ENCODE results near the gene TNF.

The TNF gene

GRCh38 chr6:31558631-31559500, 16.5 kb upstream of the TNF start:
- Histone ChIP-seq H4K20me1 (ENCODE audit: insufficient read depth) (no peaks in the 10 kb centered on the region), H3K4me1 (ENCODE audit: low read depth, poor library complexity, severe bottlenecking) (peaks cover 17% of the 10 kb centered on the region), H3K4me2 (no peak overlapping the region), H3K27ac (no peak overlapping the region), H3K9ac (no peak overlapping the region), H2AFZ (ENCODE audit: low read depth) (no peak overlapping the region), H3K36me3 (ENCODE audit: insufficient read depth) (no peaks in the 10 kb centered on the region), H3K4me3 (IDR thresholded peaks at IDR 0.05; ENCODE audit: insufficient read depth, low read depth, low read length) (no peak overlapping the region), H3K79me2 (ENCODE audit: insufficient read depth, low read depth) (no peaks in the 10 kb centered on the region), H3K27me3 (ENCODE audit: insufficient read depth, low read depth) (peaks cover 6% of the 10 kb centered on the region; the same call in 1 of the 2 replicates)
- TF ChIP-seq CTCF (conservative IDR thresholded peaks at IDR 0.05; ENCODE audit: low read depth, low read length), result no peak

GRCh38 chr6:31559606-31559957, 15.8 kb upstream of the TNF start:
- Histone ChIP-seq H3K9ac (no peak overlapping the region), H2AFZ (ENCODE audit: low read depth) (no peak overlapping the region), H3K27ac (no peak overlapping the region), H3K4me1 (ENCODE audit: low read depth, poor library complexity, severe bottlenecking) (peaks cover 17% of the 10 kb centered on the region), H3K27me3 (ENCODE audit: insufficient read depth, low read depth) (peaks cover 6% of the 10 kb centered on the region; the same call in 1 of the 2 replicates), H3K79me2 (ENCODE audit: insufficient read depth, low read depth) (no peaks in the 10 kb centered on the region), H3K36me3 (ENCODE audit: insufficient read depth) (no peaks in the 10 kb centered on the region), H4K20me1 (ENCODE audit: insufficient read depth) (no peaks in the 10 kb centered on the region), H3K4me2 (no peak overlapping the region), H3K4me3 (IDR thresholded peaks at IDR 0.05; ENCODE audit: insufficient read depth, low read depth, low read length) (no peak overlapping the region)
- no peak for TF ChIP-seq CTCF (conservative IDR thresholded peaks at IDR 0.05; ENCODE audit: low read depth, low read length)

- H3K9ac ChIP-seq, result no peak overlapping the region
Measured at GRCh38 chr6:31559958-31560696, 15.2 kb upstream of the TNF start.

GRCh38 chr6:31560697-31561058, 14.7 kb upstream of the TNF start:
- Histone ChIP-seq H4K20me1 (ENCODE audit: insufficient read depth) (no peaks in the 10 kb centered on the region), H3K4me1 (ENCODE audit: low read depth, poor library complexity, severe bottlenecking) (peaks cover 17% of the 10 kb centered on the region), H3K9ac (no peak overlapping the region), H3K4me3 (IDR thresholded peaks at IDR 0.05; ENCODE audit: insufficient read depth, low read depth, low read length) (no peak overlapping the region), H3K27ac (no peak overlapping the region), H2AFZ (ENCODE audit: low read depth) (no peak overlapping the region), H3K79me2 (ENCODE audit: insufficient read depth, low read depth) (no peaks in the 10 kb centered on the region), H3K27me3 (ENCODE audit: insufficient read depth, low read depth) (peaks cover 13% of the 10 kb centered on the region), H3K36me3 (ENCODE audit: insufficient read depth) (no peaks in the 10 kb centered on the region), H3K4me2 (no peak overlapping the region)
- TF ChIP-seq CTCF (conservative IDR thresholded peaks at IDR 0.05; ENCODE audit: low read depth, low read length), result no peak

More at GRCh38 chr6:31559958-31560696, 15.2 kb upstream of the TNF start:
- H3K36me3 ChIP-seq (ENCODE audit: insufficient read depth), result no peaks in the 10 kb centered on the region
- no peak overlapping the region for H3K4me2 ChIP-seq
- no peak overlapping the region for H3K4me3 ChIP-seq (IDR thresholded peaks at IDR 0.05; ENCODE audit: insufficient read depth, low read depth, low read length)
- peaks cover 11% of the 10 kb centered on the region for H3K27me3 ChIP-seq (ENCODE audit: insufficient read depth, low read depth)
- H3K4me1 ChIP-seq (ENCODE audit: low read depth, poor library complexity, severe bottlenecking), result peaks cover 17% of the 10 kb centered on the region
- H3K27ac ChIP-seq, result no peak overlapping the region
- H4K20me1 ChIP-seq (ENCODE audit: insufficient read depth), result no peaks in the 10 kb centered on the region
- no peaks in the 10 kb centered on the region for H3K79me2 ChIP-seq (ENCODE audit: insufficient read depth, low read depth)
- TF ChIP-seq CTCF (conservative IDR thresholded peaks at IDR 0.05; ENCODE audit: low read depth, low read length), result no peak
- H2AFZ ChIP-seq (ENCODE audit: low read depth), result no peak overlapping the region
